Fibroblast of gingiva (primary cell): ENCODE data around the gene UVRAG.
A peak's percentile ranks its signal among the peaks of the same experiment; 100 is the strongest.

Experiments used
- DNase-seq: peaks from one replicate; pipeline ENCODE4 v3.0.0-alpha.2; 2011; ENCODE audit warnings: low read depth

UVRAG gene

DNA sequence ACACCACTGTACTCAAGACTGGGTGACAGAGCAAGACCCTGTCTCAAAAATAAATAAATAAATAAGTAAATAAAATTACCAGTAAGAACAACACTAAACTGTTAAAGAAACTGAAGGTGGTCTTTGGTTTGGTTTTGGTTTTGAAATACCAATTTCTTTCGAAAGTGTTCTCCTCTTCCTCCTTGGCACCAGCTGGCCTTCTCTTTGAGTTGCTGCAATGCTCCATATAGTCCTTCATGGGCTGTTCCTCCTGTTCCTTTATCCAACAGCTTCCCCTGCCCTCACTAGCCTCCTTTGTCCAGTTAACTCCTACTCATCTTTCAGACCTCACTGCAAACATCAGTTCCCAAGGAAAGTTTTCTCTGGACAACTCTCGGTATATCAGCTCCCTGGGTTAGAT is 5.0 kb upstream of the UVRAG start:
- no peak for DNase-seq

DNA sequence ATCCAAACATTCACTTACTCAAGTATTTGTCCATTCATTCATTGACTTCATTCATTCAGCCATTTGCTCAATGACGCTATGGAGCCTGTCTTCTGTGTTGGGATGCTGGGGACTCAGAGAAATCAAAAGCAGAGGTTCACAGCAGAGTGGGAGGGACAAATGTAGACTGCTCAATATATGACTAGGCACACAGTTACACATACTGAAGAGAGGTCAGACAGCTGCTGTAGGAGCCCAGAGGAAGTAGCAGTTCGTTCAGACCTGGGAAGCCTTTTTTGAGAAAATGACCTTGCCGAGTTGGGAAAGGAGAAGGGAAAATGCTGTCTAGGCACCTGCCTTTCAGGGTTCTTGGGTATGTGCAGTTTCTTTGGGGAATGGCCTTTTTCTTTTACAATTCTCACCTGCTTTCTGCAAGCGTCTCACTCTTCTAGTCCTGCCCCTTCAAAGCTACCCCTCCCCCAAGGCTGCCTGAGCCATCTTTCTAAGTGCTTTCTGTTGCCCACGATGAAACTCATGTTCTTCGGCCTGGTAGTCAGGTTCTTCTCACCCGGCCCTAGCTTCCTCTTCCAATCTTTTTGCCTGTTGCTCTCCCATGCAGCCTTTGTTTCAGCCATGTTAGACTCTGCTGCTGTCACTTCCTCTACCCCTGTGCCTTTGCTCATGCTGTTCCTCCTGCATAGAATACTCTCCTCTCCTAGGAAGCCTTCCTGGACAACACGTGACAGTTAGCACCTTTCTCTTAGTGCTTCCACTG is 4.2 kb upstream of the UVRAG start:
- no peak for DNase-seq

DNA sequence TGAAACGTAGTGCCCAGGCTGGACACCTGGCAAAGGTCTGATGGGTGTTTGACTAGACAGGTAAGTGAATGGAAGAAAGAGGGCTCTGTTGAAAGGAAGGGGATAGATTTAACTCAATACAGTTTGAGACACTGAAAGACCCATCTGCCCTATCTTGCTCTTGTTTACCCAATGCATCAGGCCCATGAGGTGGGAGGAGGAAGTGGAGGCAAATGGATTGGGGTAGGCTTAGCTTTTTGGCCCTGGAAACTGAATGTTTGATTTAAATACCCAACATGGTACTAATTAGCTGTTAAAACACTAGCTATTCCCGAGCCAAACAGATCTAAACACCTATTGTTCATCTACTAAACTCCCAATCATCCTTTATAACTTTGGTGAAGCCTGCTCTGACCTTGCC is 3.5 kb upstream of the UVRAG start:
- DNase-seq, result no peak

DNA sequence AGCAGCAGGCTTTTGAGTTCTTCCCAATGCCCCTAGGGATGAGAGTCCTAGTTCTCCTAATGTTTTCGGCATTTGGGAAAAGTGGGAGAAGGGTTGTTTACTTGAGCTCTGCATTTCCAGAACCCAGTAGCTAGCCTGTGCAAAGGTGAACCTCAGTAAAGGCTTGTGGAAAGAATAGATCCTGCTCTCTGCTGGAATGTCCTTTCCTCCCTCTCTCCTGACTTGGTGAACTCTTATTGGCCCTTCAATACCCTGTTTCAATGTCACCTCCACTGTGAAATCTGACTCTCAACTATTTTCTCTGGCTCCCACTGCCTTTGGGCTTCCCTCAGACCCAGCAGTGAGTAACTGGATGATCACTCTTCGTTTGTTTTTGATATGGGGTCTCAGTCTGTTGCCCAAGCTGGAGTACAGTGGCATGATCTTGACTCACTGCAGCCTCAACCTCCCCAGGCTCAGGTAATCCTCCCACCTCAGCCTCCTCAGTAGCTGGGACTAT is 2.4 kb upstream of the UVRAG start:
- DNase-seq, result no peak

DNA sequence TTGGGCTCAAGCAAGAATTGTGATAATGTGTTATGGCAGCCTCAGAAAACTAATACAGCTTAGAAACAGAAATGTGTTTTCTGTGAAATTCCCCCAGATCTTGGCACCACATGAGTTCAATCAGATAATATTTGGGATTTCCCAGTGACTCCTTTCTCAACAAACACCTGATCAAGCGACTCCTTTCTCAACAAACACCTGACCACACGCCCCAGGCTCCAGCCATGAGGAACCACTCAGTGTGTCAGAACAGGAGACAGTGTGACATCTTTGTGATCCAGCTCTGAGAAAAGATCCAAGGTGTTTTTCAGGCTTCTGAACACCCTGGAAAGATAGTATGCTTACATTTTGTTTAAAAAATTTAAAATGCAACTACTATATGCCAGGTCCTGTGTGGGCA is 1.9 kb upstream of the UVRAG start:
- no peak for DNase-seq

DNA sequence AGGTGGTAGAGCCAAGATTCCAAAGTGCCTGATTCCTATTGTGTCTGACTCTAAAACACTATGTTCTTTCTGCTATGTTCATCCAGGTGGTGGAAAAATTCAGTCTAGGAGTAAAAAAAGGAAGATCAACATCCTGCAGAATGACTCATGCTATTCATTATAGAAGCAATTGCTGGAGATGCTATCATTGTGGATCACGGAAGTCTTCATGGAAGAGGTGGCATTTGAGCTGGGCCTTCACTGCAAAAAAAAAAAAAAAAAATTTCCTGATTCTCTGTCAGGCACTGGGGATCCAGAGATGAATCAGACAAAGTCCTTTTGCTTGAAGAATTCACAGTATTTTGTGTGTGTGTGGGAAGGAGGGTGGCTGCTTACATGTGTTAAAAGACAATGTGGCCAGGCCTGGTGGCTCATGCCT is 1.4 kb upstream of the UVRAG start:
- no peak for DNase-seq

DNA sequence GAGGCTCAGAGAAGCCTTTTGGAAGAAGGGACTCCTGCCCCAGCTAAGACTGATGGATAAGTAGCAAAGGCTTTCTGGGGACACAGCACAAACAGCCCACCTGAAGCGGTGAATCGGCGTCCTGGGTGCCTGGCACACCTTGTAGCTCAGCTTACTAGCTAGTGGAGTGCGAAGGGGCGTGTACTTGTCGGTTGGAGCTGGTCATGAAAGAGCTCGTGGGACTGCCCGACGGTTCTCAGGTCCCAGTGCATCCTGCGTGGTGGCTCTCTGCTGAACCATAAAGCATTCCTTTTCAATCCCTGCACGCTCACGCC is 690 bp upstream of the UVRAG start:
- DNase-seq, result no peak

DNA sequence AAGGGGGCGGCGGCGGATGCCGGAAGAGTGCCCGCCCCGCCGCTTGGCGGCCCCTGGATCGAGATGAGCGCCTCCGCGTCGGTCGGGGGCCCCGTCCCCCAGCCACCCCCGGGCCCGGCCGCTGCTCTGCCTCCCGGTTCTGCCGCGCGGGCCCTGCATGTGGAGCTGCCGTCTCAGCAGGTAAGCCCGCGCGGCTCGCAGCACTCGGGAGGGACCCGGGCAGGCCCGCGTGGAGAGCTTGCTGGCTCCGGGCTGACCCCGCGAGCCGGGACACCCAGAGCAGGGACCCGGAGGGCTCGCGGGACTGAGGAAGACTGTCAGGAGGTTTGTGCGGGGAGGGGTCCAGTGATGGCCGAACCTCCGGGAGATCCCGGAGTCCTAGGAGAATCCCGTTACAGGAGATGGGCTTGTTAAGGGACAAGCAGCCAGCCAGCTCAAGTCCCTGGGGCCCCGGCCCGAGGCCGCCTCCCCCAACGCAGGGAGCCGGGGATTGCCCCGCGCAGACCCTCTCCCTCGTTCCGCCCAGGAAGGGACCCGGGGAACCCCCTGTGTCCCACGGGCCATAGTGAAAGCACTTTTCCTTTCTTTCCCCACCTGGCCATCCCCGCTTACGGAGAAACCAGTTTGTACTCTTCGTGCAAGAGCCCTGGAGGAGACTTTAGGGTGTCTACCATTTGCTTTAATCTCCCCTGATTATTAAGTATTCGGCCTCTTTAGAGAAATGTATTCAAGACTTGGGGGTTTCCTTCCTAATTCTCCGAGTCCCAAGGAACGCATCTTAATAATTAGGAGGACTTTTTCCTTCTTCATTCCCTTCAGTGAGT is 547 bp downstream of the UVRAG start:
- peak; percentile 25 for DNase-seq

DNA sequence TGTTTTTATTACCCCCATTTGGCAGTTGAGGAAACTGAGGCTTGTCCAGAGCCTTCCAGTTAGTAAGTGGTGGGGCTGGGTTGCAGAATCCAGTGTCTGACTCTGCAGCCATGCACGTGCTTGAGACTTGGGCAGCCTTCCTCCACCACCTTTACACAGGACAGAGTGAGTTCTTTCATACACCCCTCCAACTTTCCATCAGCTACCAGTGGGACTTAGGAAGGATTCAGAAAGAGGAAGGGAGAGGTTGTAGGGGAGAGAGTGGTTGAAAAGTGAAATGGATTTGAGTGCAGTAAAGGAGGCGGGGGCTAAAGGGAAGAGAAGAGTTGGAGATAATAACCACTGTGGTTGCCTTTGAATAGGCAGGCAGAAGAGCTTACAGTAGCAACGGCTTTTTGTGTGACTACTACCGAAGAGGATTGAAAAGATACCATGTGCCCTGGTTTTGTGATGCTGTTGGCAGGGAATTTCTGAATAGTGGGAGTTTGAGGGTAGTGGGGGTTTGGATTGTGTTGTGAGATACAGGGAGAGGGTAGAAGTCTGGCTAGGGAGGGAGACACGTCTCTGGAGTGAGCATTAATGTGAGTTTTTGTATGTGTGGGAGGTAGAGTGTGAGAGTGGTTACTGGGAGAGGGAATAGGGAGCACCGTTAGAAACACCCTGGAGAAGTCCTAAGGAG is 1.7 kb downstream of the UVRAG start:
- DNase-seq, result no peak

DNA sequence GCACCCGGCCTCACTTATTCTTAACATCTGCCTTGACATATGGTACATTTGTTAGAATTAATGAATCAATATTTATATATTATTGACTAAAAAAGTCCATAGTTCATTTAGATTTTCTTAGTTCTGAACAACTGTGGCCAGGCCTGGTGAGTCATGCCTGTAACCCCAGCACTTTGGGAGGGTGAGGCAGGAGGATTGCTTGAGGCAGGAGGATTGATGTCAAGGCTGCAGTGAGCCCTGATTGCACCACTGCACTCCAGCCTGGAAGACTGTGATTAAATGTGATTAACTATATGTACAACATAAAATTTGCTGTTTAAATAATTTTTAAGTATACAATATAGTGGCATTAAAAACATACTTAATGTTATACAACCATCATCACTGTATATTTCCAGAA is 5.6 kb downstream of the UVRAG start:
- DNase-seq, result peak; percentile 55

DNA sequence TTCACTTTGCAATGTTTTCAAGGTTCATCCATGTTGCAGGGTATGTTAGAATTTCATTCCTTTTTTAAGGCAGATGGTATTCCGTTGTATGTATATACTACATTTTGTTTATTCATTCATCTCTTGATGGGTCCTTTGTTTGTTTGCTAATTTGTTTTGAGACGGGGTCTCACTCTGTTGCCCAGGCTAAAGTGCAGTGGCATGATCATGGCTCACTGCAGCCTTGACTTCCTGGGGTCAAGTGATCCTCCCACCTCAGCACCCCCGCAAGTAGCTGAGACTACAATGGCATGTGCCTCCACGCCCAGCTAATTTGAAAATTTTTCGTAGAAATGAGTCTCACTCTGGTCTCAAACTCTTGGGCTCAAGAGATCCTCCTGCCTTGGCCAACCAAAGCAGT is 6.2 kb downstream of the UVRAG start:
- DNase-seq, result no peak

DNA sequence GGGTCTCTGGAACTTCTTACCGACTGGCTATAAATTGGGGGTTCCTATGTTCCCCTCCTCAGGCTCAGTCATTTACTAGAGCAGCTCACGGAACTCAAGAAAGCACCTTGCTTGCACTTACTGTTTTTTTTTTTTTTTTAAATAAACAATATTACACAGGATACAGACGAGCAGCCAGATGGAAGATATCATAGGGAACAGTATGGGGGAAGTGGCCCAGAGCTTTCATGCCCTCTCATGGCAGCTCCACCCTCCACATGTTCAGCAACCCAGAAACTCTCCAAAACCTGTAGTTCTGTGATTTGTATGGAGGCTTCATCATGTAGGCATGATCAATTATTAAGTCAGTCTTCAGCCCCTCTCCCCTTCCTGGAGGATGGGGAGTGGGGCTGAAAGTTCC is 7.5 kb downstream of the UVRAG start:
- DNase-seq, result no peak

DNA sequence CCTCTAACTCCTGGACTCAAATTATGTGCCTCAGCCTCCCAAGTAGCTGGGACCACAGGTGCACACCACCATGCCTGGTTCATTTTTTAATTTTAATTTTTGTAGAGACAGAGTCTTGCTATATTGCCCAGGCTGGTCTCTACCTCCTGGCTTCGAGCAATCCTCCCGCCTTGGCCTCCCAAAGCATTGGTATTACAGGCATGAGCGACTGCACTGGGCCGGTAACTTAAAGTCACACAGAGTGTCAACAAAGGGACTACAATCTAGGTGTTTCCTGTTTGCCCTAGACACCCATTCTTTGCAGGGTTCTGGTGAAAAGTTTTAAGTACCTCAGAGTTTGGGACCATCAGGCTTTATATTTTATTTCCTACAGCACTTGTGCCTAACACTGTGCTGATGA is 8.4 kb downstream of the UVRAG start:
- no peak for DNase-seq

DNA sequence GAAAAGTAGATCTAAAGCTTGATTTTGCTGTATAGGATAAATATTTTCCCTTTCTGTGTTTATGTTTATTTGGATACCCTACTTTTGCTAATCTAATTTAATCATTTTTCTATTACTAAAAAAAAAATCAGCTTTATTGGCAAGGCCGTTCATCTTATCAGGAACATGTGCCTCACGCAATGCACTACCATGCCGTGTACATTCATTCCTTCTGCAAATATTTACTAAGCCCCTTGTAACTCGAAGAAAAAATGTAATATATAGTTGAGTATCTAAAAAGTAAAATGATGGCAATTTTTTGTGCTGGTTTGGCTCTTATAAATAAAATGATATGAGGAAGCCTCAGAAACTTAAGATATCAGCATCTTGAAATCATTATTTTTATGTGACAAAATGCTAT is 8.9 kb downstream of the UVRAG start:
- no peak for DNase-seq

DNA sequence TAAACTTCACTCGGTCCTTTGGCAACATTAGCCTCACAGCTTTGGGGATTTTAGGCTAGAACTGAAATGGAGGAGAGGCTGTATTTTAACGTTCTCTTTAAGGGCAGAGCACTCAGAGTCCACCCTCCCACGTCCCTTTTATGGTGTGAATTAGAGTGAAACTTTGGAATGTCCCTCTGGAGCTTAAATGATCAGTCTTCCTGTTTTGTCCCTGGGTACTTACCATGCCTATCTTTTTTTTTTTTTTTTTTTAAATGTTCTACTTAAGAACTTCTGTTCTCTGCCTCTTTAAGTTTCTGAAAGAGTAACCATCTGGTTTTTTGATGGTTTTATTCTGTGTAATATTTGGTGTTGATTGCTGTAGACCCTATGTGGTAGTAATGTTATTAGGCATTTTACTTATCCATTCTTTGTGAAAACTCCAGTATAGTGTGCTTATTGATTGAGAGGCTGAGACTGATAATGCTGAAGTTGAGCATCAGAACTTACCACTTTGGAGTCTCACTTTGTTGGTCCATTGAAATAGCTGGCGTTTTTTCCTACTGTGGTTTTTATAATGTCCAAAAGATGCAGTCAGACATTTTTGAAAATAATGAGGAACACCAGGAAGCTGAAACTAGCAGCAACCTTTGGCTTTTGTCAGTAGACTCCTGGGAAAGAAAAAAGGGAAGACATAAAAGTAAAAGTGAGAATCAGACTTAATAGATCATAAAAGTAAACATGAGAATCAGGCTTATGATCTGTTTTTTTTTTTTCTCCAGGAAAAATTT is 11.6 kb downstream of the UVRAG start:
- DNase-seq, result peak; percentile 33

DNA sequence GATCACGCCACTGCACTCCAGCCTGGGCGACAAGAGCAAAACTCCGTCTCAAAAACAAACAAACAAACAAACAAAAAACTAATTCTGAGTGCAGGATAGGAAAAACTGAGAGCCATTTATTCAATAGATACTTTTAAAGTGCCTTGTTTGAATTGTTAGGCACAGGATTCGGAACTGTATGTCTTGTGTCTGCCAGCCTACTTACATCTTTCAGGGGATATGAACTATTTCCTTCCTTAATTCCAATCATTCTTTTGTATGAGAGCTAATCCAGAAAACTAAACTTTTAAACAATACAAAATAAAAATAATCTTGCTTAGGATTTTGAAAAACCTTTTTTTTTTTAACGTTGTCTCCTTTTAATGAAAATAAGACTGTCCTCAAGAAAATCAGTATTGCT is 12.6 kb downstream of the UVRAG start:
- no peak for DNase-seq

DNA sequence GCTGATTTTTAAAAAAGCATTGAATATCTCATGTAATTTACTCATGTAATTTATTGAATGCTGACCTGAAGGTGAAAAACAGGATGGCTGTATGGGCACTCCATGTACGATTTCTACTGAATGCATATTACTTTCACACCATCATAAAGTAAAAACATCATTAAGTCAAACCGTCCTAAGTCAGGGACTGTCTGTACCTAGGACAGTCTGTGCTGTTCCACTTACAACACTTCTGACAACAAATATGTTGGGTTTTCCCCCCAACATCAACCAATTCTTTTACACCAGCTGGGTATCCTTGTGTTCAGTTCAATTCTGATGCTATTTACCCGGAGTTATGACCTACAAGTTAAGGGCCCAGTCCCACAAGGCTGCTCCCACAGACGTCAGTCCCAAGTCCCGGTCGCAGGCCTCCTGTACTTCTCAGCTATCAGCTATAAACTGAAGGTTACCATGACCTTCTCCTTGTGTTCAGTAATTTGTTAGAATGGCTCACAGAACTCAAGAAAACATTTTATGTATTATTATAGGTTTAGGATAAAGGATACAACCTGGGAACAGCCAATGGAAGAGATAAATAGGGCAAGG is 17.0 kb downstream of the UVRAG start:
- DNase-seq, result no peak

DNA sequence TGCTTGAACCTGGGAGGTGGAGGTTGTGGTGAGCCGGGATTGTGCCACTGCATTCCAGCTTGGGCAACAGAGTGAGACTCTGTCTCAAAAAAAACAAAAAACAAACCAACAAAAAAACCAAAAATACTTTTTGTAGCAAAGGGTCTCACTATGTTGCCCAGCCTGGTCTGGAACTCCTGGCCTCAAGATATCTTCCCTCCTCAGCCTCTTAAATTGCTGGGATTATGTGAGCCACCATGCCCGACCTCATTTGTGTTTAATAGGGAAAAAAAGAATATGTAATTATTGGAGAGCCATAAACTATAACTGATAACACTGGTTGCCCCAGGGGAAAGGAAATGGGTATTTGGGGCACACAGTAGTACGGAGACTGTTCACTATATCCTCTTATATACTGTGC is 19.7 kb downstream of the UVRAG start:
- no peak for DNase-seq

DNA sequence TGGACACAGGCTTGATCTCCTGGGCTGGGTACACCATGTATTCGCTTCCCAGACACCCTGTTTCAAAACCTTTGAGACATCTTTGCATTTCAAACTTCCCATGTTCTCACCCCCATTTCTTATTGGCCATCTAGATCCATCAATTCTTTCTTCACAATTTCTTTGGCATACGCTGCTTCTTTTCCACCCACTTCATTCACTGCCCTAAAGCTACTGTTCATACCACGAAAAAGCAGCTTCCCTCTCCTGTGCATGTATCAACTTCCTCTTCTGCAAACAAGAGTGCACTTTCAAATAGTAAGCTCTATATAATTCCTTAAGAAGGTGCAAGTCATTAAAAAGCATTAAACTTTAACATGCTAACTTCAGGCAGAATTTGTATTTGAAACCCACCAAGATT is 21.4 kb downstream of the UVRAG start:
- DNase-seq, result no peak

DNA sequence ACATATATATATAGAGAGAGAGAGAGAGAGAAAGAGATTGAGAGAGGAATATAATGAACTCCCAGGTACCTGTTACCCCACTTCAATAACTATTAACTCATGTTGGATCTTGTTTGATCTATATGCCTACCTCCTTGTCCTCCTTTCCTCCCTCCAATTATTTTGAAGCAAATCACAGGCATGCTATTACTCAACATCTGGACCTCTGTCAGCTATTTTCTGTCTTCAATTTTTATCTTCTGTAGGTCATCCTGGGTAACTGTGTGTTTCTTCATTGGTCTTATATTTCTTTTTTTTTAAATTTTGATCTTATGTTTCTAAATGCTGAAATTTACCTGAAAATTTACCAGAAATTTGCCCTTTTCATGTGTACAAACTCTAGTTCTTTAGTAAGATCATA is 24.8 kb downstream of the UVRAG start:
- DNase-seq, result peak; percentile 24

DNA sequence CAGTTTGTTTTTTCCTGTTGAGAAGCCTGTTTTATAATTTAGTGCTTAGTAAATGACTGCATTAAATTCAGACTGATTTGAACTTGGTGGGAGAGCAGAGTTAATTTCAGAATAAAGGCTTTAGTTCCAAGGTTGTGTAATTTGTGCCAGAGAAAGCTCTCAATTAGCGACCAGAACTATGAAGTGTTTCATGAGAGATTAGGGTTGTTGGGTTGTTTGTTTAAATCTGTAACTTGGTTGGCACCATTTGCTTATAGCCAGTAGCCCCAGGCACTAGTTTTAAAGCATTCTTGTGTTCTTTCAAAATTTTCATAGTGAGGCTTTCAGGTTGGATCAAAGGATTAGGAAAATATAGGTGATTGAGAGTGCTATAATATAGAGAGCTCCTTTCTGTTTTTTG is 25.5 kb downstream of the UVRAG start:
- DNase-seq, result peak; percentile 6

DNA sequence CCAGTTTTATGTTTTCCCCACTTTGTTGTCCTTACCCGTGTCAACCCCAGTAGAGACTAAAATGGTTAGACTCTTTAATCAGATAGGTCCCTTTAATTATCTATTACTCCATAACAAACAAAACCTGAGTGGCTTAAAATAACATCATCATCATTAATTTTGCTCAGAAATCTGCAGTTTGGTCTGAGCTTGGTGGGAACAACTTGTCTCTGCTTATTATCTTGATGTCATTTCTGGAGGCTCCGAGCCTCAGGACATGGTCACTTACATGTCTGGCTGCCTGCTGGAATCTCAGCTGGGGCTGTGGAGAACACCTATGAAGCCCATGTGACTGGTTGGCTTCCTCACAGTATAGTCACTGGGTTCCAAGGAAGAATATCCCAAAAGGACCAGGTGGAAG is 26.7 kb downstream of the UVRAG start:
- DNase-seq, result no peak
